GM18520 (cell line): ENCODE results near the gene PDIA2.
"Not testable (repeated sequence)": the region's sequence is repeated elsewhere in the genome, so short reads cannot be mapped to it uniquely, and the experiment has no call there.

Source experiments
- ATAC-seq: cut with Tn5 transposase; IDR thresholded peaks from one replicate; pipeline ENCODE4 v1.9.1; 2021; ENCODE audit not compliant: unreplicated experiment

The PDIA2 gene

DNA sequence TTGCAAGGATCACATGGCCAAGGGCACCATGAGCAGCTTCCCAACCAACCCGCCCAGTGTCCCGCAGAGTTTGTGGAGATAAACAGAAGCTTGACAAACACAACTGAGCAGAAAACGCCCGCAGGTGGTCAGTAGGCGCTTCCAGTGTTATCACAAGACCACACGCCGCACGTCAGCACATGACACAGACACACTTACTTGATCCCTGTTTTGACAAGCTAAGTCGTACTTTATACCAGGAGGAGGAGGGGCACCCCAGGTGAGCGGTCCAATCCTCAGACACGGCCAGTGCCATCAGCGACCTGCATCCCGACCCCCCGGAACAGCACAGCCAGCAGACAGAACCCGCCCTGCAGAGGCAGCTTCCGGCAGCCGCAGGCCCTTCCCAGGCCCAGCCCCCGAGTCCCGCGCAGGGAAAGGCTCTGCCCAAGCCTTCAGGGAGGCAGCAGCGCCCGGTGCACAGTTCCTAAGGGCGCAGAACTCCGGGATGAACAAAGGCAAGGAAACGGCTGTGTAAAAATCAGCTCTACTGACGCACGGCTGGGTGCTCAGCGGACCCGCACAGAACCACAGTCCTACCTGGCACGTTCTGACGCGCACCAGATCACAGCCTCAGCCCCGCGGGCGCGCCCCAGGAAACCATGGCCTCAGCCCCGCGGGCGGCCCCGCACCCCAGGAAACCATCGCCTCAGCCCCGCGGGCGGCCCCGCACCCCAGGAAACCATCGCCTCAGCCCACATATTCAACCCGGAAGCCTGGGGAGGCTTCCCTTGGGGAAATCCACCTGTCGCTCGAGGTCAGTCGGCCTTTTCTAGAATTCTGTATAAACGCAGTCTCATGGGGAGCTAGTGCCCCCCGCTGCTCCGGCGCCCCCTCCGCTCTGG is 41.7 kb downstream of the PDIA2 start:
- ATAC-seq, result no peak

DNA sequence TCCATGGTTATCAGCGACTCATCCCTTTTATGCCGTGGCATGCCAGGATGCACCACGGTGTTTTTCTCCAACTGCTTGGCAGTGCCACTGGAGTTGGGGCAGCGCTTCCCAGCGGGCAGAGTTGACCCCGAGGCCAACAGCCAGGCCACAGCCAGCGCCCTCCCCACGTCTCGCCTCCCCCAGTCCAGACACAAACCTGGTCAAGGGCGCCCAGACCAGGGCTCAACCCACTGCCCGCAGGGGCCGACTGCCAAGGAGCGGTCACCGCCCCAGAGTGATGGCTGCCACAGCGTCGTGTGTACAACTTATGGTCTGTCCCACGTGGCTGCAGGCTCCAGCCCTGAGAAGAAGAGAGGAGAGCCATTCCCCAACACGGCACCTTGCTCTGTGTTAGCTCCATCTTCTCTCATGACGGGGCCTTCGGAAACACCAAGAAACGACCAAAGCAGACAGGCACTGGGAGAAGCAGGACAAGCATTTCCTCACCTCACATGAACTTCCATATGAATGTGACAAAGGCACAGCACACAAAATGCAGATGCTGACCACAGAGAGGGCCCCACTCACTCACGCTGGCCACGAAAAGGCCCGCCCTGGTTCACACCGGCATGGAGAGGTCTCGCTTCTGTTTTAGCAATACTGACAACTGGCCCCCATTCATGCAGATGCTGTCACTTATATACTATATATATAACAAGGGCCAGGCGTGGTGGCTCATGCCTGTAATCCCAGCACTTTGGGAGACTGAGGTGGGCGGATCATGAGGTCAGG is 42.6 kb downstream of the PDIA2 start:
- no peak for ATAC-seq

DNA sequence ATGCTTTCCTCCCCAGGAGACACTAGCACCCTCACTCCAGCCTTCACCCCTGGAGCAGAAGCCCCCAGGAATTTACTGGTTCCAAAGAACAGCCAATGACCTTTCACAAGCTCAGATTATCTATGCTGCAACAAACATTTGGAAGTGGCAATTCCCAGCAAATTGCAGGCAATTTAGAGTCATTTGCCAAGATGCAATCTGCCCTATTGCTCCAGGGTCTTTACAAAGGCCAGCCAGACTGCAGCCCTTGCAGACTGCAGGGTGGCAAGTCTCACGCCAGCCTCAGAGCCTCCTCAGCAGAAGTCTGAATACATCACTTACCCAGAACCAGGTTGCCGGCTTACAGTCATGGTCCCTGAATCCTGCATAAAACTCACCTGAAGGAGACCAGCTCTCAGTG is 47.8 kb downstream of the PDIA2 start:
- no peak for ATAC-seq

DNA sequence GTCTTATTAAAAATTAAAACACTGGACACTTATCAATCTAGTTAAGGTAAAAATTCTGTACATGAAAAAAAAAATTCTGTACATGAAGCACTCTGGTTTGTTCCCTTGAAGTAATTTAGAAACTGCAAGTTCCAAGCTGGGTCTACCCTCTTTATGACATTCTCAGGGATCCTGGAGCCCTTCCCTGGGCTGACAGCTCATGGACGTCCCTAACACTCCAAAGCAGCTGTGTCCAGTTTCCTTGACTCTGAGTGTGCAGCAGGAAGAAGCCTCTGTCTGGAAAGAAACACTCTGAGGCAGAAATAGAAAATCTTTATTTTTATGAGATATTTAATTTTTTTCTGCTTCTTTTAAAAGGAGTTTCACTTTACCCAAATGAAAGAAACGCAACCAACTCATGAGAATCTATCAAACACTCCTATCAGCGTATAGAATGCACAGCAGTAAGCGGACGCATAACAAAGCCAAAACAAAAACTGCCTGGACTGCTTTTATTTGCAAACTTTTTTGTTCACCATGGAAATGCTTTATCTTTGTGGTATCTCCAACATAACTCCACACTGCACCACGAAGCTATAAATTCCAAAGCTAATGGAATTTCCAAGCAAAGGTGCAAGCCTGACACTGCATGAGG is 48.3 kb downstream of the PDIA2 start:
- not testable (repeated sequence) for ATAC-seq

GRCh38 chr16:333406-334094 is 50.6 kb downstream of the PDIA2 start:
- ATAC-seq, result no peak

DNA sequence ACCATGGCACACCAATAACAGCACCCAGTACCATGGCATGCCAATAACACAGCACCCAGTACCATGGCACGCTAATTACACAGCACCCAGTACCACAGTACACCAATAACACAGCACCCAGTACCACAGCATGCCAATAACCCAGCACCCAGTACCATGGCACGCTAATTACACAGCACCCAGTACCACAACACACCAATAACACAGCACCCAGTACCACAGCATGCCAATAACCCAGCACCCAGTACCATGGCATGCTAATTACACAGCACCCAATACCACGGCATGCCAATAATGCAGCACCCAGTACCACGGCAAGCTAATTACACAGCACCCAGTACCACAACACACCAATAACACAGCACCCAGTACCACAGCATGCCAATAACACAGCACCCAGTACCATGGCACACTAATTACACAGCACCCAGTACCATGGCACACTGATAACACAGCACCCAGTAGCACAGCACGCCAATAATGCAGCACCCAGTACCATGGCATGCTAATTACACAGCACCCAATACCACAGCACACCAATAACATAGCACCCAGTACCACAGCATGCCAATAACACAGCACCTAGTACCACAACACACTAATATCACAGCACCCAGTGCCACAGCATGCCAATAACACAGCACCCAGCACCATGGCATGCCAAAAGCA is 51.3 kb downstream of the PDIA2 start:
- ATAC-seq, result not testable (repeated sequence)

DNA sequence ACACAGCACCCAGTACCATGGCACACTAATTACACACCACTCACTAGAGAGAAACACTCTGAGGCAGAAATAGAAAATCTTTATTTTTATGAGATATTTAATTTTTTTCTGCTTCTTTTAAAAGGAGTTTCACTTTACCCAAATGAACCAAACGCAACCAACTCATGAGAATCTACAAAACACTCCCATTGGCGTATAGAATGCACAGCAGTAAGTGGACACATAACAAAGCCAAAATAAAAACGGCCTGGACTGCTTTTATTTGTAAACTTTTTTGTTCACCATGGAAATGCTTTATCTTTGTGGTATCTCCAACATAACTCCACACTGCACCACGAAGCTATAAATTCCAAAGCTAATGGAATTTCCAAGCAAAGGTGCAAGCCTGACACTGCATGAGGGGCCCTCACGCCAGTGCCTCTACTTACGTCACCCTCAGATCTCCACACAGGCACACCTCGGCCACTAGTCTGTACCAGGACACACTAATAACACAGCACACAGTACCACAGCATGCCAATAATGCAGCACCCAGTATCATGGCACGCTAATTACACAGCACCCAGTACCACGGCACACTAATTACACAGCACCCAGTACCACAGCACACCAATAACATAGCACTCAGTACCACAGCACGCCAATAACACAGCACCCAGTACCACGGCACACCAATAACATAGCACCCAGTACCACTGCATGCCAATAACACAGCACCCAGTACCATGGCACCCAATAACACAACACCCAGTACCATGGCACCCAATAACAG is 52.1 kb downstream of the PDIA2 start:
- ATAC-seq, result not testable (repeated sequence)

DNA sequence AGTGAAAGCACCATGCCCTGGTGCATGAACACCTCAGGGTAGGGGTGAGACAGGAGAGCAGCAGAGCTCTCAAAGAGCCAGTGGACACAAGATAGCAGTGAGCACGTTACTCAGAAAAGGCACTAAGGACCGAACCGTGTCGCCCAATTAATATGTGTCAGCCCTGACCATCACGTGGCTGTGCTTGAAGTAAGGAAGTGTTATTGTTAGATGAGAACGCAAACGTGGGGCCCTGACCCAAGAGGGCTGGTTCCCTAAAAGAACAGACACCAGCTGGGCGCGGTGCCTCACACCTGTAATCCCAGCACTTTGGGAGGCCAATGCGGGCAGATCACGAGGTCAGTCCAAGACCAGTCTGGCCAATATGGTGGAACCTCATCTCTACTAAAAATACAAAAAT is 53.3 kb downstream of the PDIA2 start:
- ATAC-seq, result no peak
